Prostate gland (tissue), 2 donors: ENCODE measurements around the gene SCN2A. TPM values are rescaled to one million over a fixed set of nuclear protein-coding genes. Genes with fewer than 3 reads are reported as not detected.
"Not testable (repeated sequence)": the region's sequence is repeated elsewhere in the genome, so short reads cannot be mapped to it uniquely, and the experiment has no call there.

ENCODE experiments used
- DNase-seq: peaks from one replicate; pipeline ENCODE4 v3.0.0-alpha.2; 2019; ENCODE audit warnings: low spot score
- H3K27ac ChIP-seq, 2 donors: fragments of 200-600 bp; sonication (generic); 2 replicates each; pipeline ENCODE4 v1.5.1; 2017 to 2019
- H3K27me3 ChIP-seq: fragments of 200-600 bp; sonication (generic); replicated peaks from 2 replicates; pipeline ENCODE4 v1.5.1; 2019; ENCODE audit not compliant: insufficient read depth
- H3K36me3 ChIP-seq, 2 donors: fragments of 200-600 bp; sonication (generic); 1 replicate in 1 of 2; 2 replicates in 1 of 2; pipeline versions ENCODE4 v1.5.1 to v1.8.1; 2017 to 2019
- H3K4me1 ChIP-seq: fragments of 200-600 bp; sonication (generic); replicated peaks from 2 replicates; pipeline ENCODE4 v1.5.1; 2019
- H3K4me3 ChIP-seq, 2 donors: fragments of 200-600 bp; sonication (generic); 2 replicates each; pipeline ENCODE4 v1.5.1; 2017 to 2019
- H3K9me3 ChIP-seq: fragments of 200-600 bp; sonication (generic); 2 replicates; pipeline ENCODE4 v1.5.1; 2017
- CTCF ChIP-seq, 4 experiments: fragments of 200-600 bp in 2 of 4; fragments of 450-650 bp in 2 of 4; sonication (generic) in 2 of 4; IDR thresholded peaks; 1 replicate in 3 of 4; 2 replicates in 1 of 4; pipeline ENCODE4 v1.5.1; 2016 to 2019; ENCODE audit warnings: antibody characterized with exemption in 4 of 4, mild to moderate bottlenecking in 2 of 4, moderate library complexity in 2 of 4
- POLR2A ChIP-seq: fragments of 450-650 bp; IDR thresholded peaks from one replicate; pipeline ENCODE4 v1.6.1; 2016; ENCODE audit warnings: antibody characterized with exemption, mild to moderate bottlenecking
- POLR2AphosphoS5 ChIP-seq: sonication (generic); formaldehyde crosslinking; IDR thresholded peaks from one replicate; pipeline ENCODE4 v1.6.1; 2017; ENCODE audit warnings: antibody characterized with exemption
- WGBS: methylation state at CpG from one replicate; pipeline ENCODE4 v1.1.5; 2018; 5-methylcytosine and 5-hydroxymethylcytosine counted together
- intact Hi-C: fragments of 100-400 bp; cut with DNase I; formaldehyde crosslinking; loops from one replicate; pipeline ENCODE4 v1.14.2; 2022
- total RNA-seq, 2 donors: library from RNA; depleted of rRNA; stranded (reverse); fragments of >200 nt; gene quantifications; one replicate each; pipeline ENCODE4 v1.1.0, GENCODE V29; 2016

The SCN2A gene
- total RNA-seq, 2 donors from 2014 or later = 0.87 to 1.4 TPM

GRCh38 chr2:165307317-165307716 is 68.1 kb downstream of the SCN2A start:
- no peaks in the 10 kb centered on the region for H3K9me3 ChIP-seq
- 83% methylated on average over 1 of the region's 1 CpG for WGBS
- no peaks in the 10 kb centered on the region for H3K4me1 ChIP-seq
- TF ChIP-seq CTCF (IDR thresholded peaks at IDR 0.05) (no peak), POLR2AphosphoS5 (no peak), POLR2A (no peak)
- no peaks in the 10 kb centered on the region for H3K27me3 ChIP-seq
- no peak for DNase-seq
- intact Hi-C loops = no loop called here
- H3K36me3 ChIP-seq = no peaks in the 10 kb centered on the region
- H3K4me3 ChIP-seq = no peak overlapping the region
- no peak overlapping the region for H3K27ac ChIP-seq

- Histone ChIP-seq H3K36me3 (no peaks in the 10 kb centered on the region), H3K27me3 (no peaks in the 10 kb centered on the region), H3K9me3 (no peaks in the 10 kb centered on the region), H3K4me1 (no peaks in the 10 kb centered on the region), H3K27ac (no peak overlapping the region), H3K4me3 (no peak overlapping the region)
- intact Hi-C loops = no loop called here
- DNase-seq = no peak
- WGBS = 71% methylated on average over 1 of the region's 1 CpG
- TF ChIP-seq POLR2AphosphoS5 (no peak), CTCF (IDR thresholded peaks at IDR 0.05) (no peak), POLR2A (no peak)
These were observed 72.7 kb downstream of the SCN2A start for GRCh38 chr2:165311949-165312348.

GRCh38 chr2:165312999-165313398 is 73.8 kb downstream of the SCN2A start:
- WGBS = 89% methylated on average over 2 of the region's 2 CpGs
- Histone ChIP-seq H3K9me3 (no peaks in the 10 kb centered on the region), H3K4me1 (no peaks in the 10 kb centered on the region), H3K36me3 (no peaks in the 10 kb centered on the region), H3K4me3 (no peak overlapping the region), H3K27ac (no peak overlapping the region), H3K27me3 (no peaks in the 10 kb centered on the region)
- TF ChIP-seq POLR2A (no peak), POLR2AphosphoS5 (no peak), CTCF (IDR thresholded peaks at IDR 0.05) (no peak)
- intact Hi-C loops = no loop called here
- no peak for DNase-seq

GRCh38 chr2:165313509-165313908 is 74.3 kb downstream of the SCN2A start:
- TF ChIP-seq CTCF (IDR thresholded peaks at IDR 0.05) = no peak
- TF ChIP-seq POLR2A = no peak
- no peak for TF ChIP-seq POLR2AphosphoS5
- no peak for DNase-seq
- Histone ChIP-seq H3K9me3 (no peaks in the 10 kb centered on the region), H3K4me3 (no peak overlapping the region), H3K27me3 (no peaks in the 10 kb centered on the region), H3K27ac (no peak overlapping the region), H3K36me3 (no peaks in the 10 kb centered on the region), H3K4me1 (no peaks in the 10 kb centered on the region)
- intact Hi-C loops = no loop called here
- 72% methylated on average over 4 of the region's 4 CpGs for WGBS

- 73% methylated on average over 5 of the region's 5 CpGs for whole genome bisulfite sequencing
- H3K4me3 ChIP-seq = no peak overlapping the region
- intact Hi-C loops = no loop called here
- no peak for DNase-seq
- H3K9me3 ChIP-seq = no peaks in the 10 kb centered on the region
- no peaks in the 10 kb centered on the region for H3K27me3 ChIP-seq
- H3K4me1 ChIP-seq = no peaks in the 10 kb centered on the region
- TF ChIP-seq POLR2AphosphoS5 (no peak), CTCF (IDR thresholded peaks at IDR 0.05) (no peak), POLR2A (no peak)
- H3K27ac ChIP-seq = no peak overlapping the region
- H3K36me3 ChIP-seq = no peaks in the 10 kb centered on the region
These were observed 89.1 kb downstream of the SCN2A start for GRCh38 chr2:165328272-165328671.

GRCh38 chr2:165344276-165344675 is 105.1 kb downstream of the SCN2A start:
- H3K4me3 ChIP-seq, H3K27ac ChIP-seq, H3K27me3 ChIP-seq, intact Hi-C loops, H3K9me3 ChIP-seq, H3K4me1 ChIP-seq, H3K36me3 ChIP-seq, DNase-seq: not testable (repeated sequence)
- 81% methylated on average over 2 of the region's 2 CpGs for WGBS
